SKM-1 treated with dmso at 0.1 percent for 144 hours (cell line): ENCODE measurements around the gene MT1A.

Experiments used
- DNase-seq: peaks from one replicate; lab custom pipeline; 2025; ENCODE audit not compliant: unreplicated experiment; lab: John Stamatoyannopoulos, UW

The MT1A gene

GRCh38 chr16:56630134-56630533 lies 8.3 kb upstream of the MT1A start:
- DNase-seq, result no peak

GRCh38 chr16:56631197-56631596 lies 7.3 kb upstream of the MT1A start:
- DNase-seq, result no peak

- DNase-seq, result no peak
These were observed 6.7 kb upstream of the MT1A start for GRCh38 chr16:56631832-56632155.

- DNase-seq, result no peak
These were observed 6.2 kb upstream of the MT1A start, which contains the start of gene MT1M for GRCh38 chr16:56632156-56632847. Gene MT1M, plus strand, starts transcription at chr16:56632659. Its CDS starts 73 bp downstream, at chr16:56632732.

GRCh38 chr16:56632848-56633365 lies 5.6 kb upstream of the MT1A start:
- DNase-seq, result no peak

GRCh38 chr16:56633535-56633934 lies 4.9 kb upstream of the MT1A start:
- DNase-seq, result no peak

GRCh38 chr16:56634715-56635440 lies 3.6 kb upstream of the MT1A start:
- DNase-seq, result no peak

GRCh38 chr16:56635441-56635967 lies 3.0 kb upstream of the MT1A start:
- no peak for DNase-seq

- DNase-seq, result no peak
These were observed 1.7 kb upstream of the MT1A start for GRCh38 chr16:56636616-56637413.

- no peak for DNase-seq
These were observed 579 bp downstream of the MT1A start for GRCh38 chr16:56639045-56639444.

- DNase-seq, result no peak
These were observed 1.6 kb downstream of the MT1A start for GRCh38 chr16:56640076-56640475.

- DNase-seq, result no peak
These were observed 2.7 kb downstream of the MT1A start for GRCh38 chr16:56641166-56641565.

GRCh38 chr16:56643080-56643778 lies 4.8 kb downstream of the MT1A start:
- no peak for DNase-seq

- no peak for DNase-seq
These were observed 5.4 kb downstream of the MT1A start for GRCh38 chr16:56643833-56644232.

GRCh38 chr16:56645311-56645710 lies 6.8 kb downstream of the MT1A start:
- DNase-seq, result no peak

- DNase-seq, result no peak
These were observed 7.4 kb downstream of the MT1A start for GRCh38 chr16:56645838-56646237.

GRCh38 chr16:56647641-56648431 lies 9.4 kb downstream of the MT1A start:
- DNase-seq, result no peak

GRCh38 chr16:56649271-56649670 lies 10.8 kb downstream of the MT1A start:
- no peak for DNase-seq

GRCh38 chr16:56649820-56650219 lies 11.4 kb downstream of the MT1A start:
- DNase-seq, result no peak

GRCh38 chr16:56651586-56651985 lies 13.1 kb downstream of the MT1A start, which contains the start of gene MT1B:
Gene MT1B, plus strand, starts transcription at chr16:56651886. Its CDS starts 68 bp downstream, at chr16:56651954.
- DNase-seq, result no peak
